SIG-M5 treated with dmso at 0.1 percent for 504 hours (cell line): Measurements from ENCODE around the gene SLC6A18.
A peak's percentile ranks its signal among the peaks of the same experiment; 100 is the strongest.

Experiments used
- DNase-seq: peaks from one replicate; lab custom pipeline; 2025; ENCODE audit not compliant: unreplicated experiment; lab: John Stamatoyannopoulos, UW

The SLC6A18 gene

DNA sequence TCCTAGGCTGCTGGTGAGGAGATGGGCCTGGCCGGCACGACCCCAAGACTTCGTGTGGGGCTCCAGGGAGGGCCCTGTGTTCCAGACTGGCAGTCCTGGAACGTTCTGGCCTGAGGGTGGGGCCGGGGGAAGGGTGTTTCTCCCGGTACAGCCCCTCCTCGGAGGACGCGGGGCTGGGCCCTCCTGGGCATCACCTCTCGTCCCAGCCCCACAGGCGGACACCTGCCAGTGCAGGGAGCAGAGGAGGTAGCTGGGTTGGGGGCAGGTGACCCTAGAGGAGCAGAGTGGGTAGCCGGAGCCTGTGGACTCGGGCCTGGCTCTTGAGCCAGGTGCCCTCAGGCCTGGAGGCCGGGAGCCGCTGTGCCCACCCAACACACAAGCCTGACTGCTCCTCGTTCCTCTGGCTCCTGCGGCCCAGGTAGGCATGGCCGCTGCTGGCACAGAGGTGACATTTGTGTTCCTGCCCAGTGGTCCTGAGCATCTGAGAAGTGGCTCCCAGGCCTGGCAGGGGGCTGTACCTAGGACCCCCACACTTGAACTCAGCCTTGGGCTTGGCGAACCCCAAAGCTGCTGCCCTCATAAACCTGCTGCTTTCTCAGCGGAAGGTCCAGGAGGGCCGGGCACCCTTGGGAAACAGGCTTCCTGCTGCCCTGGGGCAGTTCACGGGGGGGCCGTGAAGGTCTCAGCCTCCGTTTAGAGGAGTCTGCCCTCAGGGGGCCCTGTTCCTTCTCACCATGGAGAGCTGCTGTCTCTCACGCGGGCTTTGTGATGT lies 23.0 kb upstream of the SLC6A18 start:
- no peak for DNase-seq

DNA sequence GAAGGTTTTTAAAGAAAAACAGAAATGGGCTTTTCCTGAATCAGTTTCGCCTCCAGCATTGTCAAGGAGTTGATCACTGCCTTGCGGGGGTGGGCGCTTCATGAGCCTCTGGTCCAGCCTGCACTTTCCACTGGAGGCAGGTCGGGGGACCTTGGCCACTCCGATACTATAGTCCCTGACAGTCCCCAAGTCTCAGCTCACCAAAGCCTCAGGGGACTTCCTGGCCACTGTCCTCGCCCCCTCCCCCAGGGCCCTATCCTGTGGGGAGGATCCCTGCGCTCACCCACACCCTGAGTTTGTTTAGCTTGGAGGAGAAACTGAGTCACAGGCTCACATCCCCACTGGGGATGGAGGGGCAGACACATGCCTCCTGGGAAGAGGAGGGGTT lies 22.4 kb upstream of the SLC6A18 start:
- DNase-seq = no peak

DNA sequence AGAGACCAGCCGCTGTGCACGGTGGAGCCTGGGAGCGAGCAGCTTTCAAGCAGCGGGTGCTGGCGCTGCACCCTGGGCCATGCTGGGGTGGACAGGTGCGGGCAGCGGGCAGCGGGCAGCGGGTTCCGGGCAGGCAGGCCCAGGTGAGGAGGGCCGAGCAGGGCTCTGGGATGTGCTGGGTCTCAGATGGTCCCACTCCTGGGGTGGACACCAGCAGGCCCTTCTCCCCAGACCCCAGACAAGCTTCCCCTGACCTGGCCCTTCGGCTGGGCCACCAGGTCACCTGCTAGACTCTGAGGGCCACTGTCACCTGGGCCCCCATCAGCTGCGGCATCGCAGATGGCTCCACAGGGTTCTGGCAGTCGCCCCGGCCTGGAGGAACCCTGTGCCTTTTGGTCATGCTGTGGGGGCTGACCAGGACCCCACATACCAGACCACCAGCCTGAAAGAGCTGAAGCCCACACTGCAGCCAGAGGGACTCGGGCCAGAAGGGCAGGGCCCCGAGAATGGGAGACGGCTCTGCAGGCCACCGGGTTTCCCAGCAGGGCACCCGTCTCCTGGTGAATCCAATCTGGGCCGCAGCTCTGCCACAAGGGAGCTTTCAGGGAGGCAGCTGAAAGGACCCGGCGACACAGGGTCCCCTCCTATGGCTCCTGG lies 21.7 kb upstream of the SLC6A18 start:
- no peak for DNase-seq

DNA sequence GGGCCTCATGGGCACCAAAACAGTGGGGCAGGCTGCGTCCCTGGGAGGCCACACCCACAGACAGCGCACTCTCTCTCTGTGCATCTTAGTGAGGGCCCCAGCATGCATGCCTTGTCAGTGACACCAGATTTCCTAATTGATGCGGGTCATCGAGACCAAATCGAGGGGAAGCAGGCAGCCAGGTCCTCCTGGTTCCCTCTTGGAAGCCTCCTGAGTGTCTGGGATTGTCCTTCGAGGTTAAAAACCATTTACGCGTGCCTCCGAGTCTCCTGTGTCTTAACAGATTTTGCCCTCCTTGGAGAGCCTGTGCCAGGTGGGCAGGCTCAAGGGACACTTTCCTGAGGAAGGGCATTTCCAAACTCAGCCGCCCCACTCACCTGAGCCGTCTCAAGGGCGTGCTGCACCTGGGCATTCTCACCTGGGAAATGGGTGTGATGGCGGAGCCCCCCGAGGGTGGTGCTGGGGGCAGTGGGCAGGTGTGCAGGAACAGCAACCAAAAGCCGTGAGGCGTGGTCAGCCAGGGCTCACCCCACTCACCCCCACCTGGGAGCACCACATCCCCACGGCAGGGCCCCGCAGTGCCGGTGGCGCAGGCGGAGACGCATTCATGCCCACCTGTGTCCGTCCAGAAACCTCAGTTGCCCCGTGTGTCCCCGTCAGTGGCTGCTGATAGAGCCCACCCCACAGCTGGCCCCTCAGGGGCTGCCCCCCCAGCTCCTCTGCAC lies 21.1 kb upstream of the SLC6A18 start:
- no peak for DNase-seq

DNA sequence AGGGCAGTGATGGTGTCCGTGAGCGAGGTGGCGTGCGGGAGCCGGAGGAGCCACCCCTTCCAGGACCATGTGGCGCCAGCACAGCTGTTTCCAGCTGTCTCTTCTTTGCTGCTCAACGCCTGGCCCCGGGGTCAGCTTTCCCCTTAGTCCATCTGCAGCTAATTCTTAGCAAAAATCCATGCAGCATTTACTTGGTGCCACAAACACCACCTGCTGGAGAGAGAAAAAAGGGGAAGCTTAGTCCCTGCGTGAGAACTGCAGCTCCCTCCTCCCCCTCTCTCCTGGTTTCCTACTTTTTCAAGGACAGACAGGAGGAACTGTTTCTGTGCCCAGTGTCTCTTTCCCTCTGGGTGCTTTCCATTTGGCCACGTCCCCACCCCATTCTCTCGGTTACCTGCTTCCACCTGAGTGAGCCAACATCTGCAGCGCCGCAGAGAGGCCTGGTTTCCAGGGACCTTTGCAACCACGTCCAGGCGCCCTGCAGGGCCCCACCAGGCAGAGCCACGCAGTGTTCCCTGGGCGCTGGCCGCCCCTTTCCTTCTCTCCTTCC lies 20.4 kb upstream of the SLC6A18 start:
- DNase-seq = peak; percentile 40

DNA sequence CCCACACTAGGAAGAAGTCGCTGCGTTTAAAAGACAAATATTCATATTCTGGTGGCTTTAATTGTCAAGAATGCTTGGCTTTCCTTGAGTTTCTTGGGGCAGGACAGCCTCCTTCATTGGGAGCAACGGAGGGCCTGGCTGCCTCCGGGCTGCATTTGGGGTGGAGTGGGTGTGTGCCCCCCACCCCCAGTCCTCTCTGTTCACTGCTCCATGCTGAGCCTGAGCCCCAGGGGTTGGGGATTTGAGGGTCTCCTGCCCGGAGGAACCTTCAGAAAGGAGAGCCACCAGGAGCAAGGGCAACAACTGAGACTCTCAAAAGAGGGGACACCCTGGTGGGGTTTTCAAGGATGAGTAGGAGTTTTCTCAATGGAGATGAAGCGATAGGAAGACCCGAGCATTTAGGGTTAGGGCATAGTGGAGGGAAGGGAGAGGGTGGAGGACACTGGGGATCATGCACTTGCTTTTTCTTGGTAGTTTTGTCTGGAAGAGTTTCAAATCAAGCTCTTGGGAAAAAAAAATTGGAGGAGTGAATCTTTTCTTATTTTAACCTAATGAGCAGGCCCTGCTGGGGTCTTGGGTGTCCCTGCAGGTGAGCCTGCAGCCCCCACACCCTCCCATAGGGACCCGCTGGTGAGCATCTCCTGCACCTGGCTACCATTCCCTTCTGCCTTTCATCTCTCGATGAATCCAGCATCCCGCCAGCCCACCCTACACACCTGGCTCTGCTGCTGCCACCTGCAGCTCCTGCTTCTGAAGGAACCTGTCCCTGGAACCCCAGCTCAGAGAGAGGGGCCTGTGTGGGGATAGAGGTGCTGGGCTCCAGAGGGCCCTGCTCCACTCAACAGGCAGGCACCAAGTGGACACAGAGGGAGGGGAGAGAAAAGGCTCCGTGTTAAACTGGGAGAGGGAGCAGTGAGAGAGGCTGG lies 19.7 kb upstream of the SLC6A18 start:
- no peak for DNase-seq

DNA sequence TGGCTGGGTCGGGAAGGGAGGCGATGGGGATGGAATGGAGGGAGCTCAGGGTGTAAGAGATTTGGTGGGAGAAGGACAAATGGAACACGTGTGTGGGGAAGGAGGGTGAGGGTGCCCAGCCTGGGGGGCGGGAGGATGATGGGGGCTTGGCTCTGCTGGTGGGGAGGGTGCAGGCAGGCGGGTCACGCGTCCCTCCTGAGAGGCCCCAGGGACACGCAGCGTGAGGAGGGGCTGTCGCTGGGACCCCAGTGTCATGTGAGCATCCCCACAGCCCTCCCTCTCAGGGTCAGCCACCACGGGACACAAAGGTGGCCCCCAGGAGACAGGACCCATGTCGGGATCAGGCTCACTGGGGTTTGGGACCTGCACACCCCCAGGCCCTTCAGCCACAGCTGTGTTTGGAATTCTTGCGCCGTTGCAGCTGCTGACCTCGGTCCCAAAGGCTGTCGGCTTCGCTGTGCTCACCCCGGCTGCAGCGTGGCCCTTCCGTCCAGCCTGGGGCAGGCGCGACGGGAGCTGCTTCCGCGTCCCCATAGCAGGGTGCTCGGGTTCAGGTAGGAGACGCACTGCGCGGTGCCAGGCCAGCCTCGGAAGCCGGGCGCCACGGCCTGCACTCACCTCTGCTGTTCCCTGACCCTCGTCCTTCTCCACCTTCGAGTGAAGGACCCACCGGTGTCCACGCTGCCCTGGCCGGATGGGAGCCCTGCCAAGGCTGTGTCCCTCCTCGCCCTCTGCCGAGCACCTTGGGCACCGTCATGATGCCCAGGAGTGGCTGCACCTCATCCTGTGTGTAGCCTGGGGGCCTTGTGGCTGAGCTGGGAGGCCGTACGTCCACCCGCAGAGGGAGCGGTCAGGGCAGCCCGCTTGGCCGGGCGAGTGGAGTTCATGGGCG lies 18.4 kb upstream of the SLC6A18 start:
- DNase-seq = no peak

DNA sequence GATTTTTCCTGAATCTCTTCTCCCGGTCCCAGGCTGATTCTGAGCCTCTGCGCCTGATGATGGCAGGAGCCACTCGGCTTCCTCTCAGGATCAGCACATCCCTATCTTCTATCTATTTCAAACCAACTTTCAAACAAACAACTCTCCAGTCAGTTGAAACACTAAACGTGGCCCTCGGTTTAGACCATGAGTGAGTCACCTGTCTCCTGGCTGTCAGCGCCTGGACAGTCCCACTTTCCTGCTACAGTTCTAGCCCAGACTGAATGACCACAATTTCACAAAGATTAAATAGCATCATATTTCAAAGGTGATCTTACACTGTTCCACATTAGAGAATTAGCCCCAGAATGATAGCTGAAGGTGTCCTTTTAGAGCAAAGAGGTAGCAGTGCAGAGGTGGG lies 17.6 kb upstream of the SLC6A18 start:
- no peak for DNase-seq

DNA sequence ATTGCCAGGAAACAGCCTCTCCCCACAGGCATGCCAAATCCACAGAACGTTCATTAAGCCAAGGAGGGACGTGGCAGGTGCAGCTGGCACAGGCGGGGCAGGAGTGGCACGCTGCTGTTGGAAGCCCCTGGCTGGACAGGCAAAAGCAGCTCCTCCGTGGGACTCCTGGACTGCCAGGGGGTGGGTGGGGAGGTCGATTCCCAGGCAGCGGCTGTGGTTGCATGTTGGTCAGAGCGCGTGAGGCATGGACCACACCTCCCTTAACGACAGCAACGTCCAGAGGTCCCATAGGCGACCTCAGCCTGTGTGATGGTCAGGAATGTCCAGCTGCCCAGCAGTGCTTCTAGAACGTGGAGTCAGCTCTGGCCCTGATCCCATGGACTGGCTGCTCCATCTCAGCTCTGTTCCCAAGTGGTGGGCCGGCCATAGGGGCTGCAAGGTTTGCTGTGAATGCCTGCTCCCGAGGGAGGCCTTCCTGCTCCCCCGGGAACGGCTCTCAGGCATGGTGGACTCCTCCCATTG lies 16.9 kb upstream of the SLC6A18 start:
- DNase-seq = no peak

DNA sequence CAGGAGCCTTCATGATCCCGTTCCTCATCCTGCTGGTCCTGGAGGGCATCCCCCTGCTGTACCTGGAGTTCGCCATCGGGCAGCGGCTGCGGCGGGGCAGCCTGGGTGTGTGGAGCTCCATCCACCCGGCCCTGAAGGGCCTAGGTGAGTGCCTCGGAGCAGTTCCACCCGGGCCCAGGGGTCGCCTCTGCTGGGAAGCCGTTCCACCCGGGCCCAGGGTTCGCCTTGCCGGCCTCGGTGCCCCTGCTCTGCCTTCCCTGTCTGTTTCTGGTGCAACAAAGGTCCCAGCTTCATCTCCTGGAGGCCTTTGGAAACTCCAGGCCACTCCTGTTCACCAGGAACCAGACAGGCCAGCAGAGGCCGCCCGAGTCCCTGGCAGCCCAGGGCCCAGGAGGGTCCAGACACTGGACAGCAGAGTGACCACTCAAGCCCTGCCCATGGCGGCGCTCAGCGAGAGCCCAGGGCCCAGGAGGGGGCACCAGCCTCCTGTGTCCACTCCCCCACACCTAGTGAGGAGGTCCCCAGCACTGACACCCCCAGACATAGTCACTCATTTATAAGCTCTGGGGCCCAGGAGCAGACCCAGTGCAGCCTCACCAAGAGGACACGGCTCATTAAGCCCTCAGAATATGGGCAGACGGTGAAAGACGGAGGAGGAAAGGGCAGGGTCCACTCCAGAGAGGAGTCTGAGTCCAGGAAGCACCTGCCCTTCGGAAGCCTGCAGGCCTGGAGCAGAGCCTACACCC lies 16.3 kb upstream of the SLC6A18 start:
- no peak for DNase-seq

DNA sequence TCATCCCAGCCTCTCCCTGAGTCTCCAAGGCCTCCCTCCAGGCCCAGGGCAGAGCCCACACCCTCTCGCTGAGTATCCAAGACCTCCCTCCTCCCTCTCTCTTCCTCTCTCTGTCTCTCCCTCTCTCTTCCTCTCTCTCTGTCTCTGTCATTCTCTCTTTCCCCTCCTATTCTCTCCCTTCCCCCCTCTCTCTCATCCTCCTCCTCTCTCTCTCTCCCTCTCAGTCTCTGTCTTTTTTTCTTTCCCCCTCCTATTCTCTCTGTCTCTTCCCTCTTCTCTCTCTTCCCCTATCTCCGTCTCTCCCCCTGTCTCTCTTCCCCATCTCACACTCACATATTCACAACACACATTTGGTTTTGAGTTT lies 15.7 kb upstream of the SLC6A18 start:
- no peak for DNase-seq

DNA sequence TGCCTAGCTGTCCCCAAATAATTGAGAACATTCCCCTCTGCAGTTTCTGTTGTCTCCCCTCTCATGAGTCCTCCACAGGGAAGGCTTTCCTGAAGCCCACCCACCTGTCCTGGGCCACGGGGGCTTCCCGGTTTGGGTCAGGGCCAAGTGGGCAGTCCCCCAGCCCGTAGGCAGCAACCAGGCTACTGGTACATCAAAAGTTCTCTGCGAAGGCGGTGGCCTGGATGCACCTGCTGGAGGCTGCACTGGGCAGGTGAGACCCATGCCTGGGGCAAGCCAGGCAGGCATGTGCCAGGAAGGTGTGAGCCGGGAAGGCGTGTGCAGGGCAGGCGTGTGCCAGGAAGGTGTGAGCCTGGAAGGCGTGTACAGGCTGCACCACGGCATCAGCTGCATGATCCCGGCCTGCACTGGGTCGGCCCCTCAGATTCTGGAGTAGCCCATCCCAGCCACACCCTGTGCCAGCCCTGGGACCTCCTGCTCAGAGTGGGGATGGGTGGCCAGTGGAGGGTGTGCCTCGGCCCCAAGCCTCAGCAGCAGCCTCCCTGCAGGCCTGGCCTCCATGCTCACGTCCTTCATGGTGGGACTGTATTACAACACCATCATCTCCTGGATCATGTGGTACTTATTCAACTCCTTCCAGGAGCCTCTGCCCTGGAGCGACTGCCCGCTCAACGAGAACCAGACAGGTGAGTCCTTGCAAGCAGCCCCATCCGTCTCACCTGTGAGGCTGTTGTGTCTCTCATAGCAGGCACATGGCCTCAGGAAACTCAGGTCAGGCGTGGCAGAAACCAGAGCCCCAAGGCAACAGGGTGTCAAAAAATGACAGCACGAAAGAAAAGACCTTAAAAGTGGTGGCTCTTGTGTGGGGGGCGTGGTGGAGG lies 15.0 kb upstream of the SLC6A18 start:
- DNase-seq = peak; percentile 18

DNA sequence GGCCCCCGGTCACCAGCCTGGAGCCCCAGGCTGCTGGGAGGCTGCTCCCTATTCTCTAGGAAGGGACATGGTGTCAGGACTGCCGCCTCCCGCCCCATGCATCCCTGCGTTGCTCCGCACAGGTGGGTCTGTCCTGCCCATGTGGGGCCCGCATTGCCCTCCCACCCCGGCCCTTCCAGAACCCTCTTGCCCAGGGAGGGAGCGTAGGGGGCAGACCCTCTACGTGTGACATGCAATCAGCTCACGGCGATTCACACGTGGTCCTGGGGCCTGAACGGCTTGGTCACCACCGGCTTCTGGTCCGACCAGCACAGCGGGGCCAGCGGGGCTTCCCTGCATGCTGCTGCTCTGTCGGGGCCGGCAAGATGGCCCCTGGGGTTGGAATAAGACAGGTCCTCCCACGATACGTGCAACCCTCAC lies 14.3 kb upstream of the SLC6A18 start:
- no peak for DNase-seq

DNA sequence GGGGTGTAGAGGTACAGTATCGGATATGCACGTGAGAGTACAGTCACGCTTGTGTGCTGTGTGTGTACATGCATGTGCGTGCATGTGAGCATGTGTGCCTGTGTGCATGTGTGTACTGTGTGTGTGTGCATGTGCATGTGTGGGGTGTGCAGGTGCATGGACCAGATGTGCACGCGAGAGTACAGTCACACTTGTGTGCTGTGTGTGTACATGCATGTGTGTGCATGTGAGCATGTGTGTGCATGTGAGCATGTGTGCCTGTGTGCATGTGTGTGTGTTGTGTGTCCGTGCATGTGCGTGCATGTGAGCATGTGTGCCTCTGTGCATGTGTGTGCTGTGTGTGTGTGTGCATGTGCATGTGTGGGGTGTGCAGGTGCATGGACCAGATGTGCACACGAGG lies 13.5 kb upstream of the SLC6A18 start:
- DNase-seq = no peak

DNA sequence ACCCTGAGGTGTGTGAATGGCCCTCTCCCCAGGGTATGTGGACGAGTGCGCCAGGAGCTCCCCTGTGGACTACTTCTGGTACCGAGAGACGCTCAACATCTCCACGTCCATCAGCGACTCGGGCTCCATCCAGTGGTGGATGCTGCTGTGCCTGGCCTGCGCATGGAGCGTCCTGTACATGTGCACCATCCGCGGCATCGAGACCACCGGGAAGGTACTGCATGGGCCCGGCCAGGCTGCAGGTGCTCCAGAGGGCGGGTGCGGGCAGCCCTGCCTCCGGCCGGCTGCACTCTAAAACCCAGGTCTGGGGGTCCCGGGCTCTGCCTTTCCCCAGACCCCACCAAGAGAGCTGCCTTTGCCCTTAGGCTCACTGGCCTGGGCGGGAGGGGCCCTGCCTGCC lies 12.9 kb upstream of the SLC6A18 start:
- DNase-seq = no peak

DNA sequence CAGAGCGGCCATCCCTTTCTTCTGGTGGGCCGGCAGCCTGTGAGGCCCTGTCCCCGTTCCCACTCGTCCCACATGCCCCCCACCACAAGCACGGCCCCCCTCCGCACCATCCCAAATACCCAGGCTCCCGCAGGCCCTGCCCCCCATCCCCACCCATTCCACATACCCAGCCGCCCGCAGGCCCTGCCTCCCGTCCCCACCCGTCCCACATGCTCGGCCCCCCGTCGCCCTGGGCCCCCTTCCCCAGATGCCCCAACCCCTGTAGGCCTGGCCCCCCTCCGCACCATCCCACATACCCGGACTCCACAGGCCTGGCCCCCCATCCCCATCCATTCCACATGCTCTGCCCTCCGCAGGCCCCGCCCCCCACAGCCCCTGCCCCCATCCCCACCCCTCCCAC lies 12.3 kb upstream of the SLC6A18 start:
- DNase-seq = no peak

DNA sequence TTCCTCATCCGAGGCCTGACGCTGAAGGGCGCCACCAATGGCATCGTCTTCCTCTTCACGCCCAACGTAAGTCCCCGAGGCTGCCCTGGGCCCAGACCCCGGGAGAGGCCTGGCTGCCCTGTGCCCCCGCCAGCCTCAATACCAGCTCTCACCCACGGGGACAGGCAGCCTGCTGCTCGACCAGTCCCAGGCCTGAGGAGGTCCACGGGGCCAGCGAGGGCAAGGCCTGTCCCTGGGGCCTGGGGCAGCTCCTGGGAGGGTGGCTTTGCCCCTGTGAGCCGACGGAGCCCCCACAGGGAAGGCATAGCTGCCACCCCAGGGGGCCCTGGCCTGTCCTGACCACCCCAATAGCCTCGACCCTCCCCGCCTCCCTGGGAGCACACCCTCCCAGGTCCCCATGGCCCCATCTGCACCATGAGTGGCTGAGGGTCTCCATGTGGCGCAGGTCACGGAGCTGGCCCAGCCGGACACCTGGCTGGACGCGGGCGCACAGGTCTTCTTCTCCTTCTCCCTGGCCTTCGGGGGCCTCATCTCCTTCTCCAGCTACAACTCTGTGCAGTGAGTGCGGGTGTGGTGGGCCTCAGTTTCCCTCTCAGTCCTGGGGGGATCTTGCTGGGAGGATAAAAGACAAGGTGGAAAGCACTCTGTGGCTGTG lies 11.5 kb upstream of the SLC6A18 start:
- no peak for DNase-seq
